HL-60 (cell line): Measurements from ENCODE around the gene OCIAD1.
"Not testable (repeated sequence)": the region's sequence is repeated elsewhere in the genome, so short reads cannot be mapped to it uniquely, and the experiment has no call there.

ENCODE experiments used
- DNase-seq, 2 experiments: peaks; one replicate each; pipeline ENCODE4 v3.0.0-alpha.2; 2010 to 2020; ENCODE audit warnings: low read depth in 1 of 2, low spot score in 1 of 2
- H3K27ac ChIP-seq: fragments of 250-450 bp; sonication (Bioruptor Pico); replicated peaks from 2 replicates; pipeline ENCODE4 v1.5.1; 2020; ENCODE audit warnings: mild to moderate bottlenecking, moderate library complexity
- H3K27me3 ChIP-seq: fragments of 250-450 bp; sonication (Bioruptor Pico); 2 replicates; pipeline ENCODE4 v1.5.1; 2021; ENCODE audit warnings: mild to moderate bottlenecking, moderate library complexity; ENCODE audit not compliant: insufficient read depth, poor library complexity, severe bottlenecking
- H3K4me3 ChIP-seq: replicated peaks from 2 replicates; pipeline ENCODE4 v1.5.1; 2011; ENCODE audit warnings: mild to moderate bottlenecking, control low read depth, low read length; ENCODE audit not compliant: insufficient read depth
- GABPA ChIP-seq: IDR thresholded peaks from 2 replicates; pipeline ENCODE4 v1.6.1; 2012; ENCODE audit warnings: low read depth
- POLR2AphosphoS5 ChIP-seq: IDR thresholded peaks from 2 replicates; pipeline ENCODE4 v1.6.1; 2012; ENCODE audit warnings: low read depth
- SPI1 ChIP-seq: IDR thresholded peaks from 2 replicates; pipeline ENCODE4 v1.6.1; 2012; ENCODE audit warnings: low read depth, mild to moderate bottlenecking, borderline replicate concordance
- TF ChIP-seq, protein P1 (sequence below): IDR thresholded peaks from one replicate; pipeline ENCODE4 v1.5.1; 2011; ENCODE audit warnings: low read length, control low read depth, inconsistent platforms; ENCODE audit not compliant: insufficient read depth
- TF ChIP-seq, protein P2 (sequence below): IDR thresholded peaks from 2 replicates; pipeline ENCODE4 v1.6.1; 2012; ENCODE audit warnings: low read depth; ENCODE audit not compliant: insufficient replicate concordance

OCIAD1 gene

DNA sequence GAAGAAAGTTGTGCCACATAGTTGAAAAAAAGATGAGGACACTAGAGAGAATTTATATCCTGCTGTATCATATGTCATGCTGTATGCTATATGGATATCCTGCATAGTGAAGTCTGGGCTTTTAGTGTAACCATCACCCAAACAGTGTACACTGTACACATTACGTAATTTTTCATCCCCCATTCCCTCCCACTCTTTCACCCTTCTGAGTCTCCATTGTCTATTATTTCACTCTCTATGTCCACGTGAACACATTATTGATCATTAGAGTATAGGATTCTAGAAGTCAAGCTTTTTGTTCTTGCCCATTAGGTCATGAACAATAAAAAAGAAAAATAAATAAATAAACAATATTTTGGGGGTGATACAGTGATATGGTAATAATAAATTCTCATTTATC lies 32.8 kb upstream of the OCIAD1 start:
- Histone ChIP-seq H3K27ac (no peak overlapping the region), H3K27me3 (no peaks in the 10 kb centered on the region), H3K4me3 (no peak overlapping the region)
- TF ChIP-seq, protein P1, sequence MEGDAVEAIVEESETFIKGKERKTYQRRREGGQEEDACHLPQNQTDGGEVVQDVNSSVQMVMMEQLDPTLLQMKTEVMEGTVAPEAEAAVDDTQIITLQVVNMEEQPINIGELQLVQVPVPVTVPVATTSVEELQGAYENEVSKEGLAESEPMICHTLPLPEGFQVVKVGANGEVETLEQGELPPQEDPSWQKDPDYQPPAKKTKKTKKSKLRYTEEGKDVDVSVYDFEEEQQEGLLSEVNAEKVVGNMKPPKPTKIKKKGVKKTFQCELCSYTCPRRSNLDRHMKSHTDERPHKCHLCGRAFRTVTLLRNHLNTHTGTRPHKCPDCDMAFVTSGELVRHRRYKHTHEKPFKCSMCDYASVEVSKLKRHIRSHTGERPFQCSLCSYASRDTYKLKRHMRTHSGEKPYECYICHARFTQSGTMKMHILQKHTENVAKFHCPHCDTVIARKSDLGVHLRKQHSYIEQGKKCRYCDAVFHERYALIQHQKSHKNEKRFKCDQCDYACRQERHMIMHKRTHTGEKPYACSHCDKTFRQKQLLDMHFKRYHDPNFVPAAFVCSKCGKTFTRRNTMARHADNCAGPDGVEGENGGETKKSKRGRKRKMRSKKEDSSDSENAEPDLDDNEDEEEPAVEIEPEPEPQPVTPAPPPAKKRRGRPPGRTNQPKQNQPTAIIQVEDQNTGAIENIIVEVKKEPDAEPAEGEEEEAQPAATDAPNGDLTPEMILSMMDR, result no peak
- no peak for TF ChIP-seq GABPA
- TF ChIP-seq, protein P2, sequence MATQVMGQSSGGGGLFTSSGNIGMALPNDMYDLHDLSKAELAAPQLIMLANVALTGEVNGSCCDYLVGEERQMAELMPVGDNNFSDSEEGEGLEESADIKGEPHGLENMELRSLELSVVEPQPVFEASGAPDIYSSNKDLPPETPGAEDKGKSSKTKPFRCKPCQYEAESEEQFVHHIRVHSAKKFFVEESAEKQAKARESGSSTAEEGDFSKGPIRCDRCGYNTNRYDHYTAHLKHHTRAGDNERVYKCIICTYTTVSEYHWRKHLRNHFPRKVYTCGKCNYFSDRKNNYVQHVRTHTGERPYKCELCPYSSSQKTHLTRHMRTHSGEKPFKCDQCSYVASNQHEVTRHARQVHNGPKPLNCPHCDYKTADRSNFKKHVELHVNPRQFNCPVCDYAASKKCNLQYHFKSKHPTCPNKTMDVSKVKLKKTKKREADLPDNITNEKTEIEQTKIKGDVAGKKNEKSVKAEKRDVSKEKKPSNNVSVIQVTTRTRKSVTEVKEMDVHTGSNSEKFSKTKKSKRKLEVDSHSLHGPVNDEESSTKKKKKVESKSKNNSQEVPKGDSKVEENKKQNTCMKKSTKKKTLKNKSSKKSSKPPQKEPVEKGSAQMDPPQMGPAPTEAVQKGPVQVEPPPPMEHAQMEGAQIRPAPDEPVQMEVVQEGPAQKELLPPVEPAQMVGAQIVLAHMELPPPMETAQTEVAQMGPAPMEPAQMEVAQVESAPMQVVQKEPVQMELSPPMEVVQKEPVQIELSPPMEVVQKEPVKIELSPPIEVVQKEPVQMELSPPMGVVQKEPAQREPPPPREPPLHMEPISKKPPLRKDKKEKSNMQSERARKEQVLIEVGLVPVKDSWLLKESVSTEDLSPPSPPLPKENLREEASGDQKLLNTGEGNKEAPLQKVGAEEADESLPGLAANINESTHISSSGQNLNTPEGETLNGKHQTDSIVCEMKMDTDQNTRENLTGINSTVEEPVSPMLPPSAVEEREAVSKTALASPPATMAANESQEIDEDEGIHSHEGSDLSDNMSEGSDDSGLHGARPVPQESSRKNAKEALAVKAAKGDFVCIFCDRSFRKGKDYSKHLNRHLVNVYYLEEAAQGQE, result no peak
- TF ChIP-seq SPI1, result no peak
- TF ChIP-seq POLR2AphosphoS5, result no peak
- DNase-seq, result no peak

DNA sequence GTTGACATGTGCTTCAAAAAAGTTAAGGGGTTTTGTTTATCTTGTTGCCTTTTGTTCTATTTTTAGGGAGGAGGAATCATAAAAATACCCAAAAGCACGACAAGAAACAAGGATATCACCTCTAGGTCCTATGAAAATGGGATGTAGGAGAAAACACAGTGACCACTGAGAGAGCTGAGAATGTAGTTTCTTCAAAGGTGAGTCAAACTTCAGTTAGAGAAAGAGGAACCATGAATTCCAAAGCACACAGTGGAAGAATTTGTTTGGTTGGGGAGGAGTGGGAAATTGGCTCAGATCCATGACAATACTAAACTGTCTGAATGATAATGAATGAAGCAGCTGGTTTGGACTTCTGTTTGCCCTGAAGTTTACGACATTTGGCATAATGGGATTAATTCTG lies 31.7 kb upstream of the OCIAD1 start:
- Histone ChIP-seq H3K27ac (no peak overlapping the region), H3K27me3 (no peaks in the 10 kb centered on the region), H3K4me3 (no peak overlapping the region)
- TF ChIP-seq, protein P2, result no peak
- TF ChIP-seq GABPA, result no peak
- no peak for TF ChIP-seq SPI1
- DNase-seq, result no peak

- not testable (repeated sequence) for H3K27ac ChIP-seq, DNase-seq, H3K27me3 ChIP-seq
Observed at GRCh38 chr4:48800155-48800554, 30.7 kb upstream of the OCIAD1 start.

GRCh38 chr4:48801016-48801715 lies 29.7 kb upstream of the OCIAD1 start:
- Histone ChIP-seq H3K27ac (no peak overlapping the region), H3K4me3 (no peak overlapping the region), H3K27me3 (no peaks in the 10 kb centered on the region)
- no peak for DNase-seq
- TF ChIP-seq, protein P2, result no peak
- TF ChIP-seq SPI1 (no peak), GABPA (no peak), POLR2AphosphoS5 (no peak)
- TF ChIP-seq, protein P1, result no peak

More at GRCh38 chr4:48800155-48800554, 30.7 kb upstream of the OCIAD1 start:
- not testable (repeated sequence) for H3K4me3 ChIP-seq
